ENCODE data around the gene U2SURP.

Gene U2SURP

DNA sequence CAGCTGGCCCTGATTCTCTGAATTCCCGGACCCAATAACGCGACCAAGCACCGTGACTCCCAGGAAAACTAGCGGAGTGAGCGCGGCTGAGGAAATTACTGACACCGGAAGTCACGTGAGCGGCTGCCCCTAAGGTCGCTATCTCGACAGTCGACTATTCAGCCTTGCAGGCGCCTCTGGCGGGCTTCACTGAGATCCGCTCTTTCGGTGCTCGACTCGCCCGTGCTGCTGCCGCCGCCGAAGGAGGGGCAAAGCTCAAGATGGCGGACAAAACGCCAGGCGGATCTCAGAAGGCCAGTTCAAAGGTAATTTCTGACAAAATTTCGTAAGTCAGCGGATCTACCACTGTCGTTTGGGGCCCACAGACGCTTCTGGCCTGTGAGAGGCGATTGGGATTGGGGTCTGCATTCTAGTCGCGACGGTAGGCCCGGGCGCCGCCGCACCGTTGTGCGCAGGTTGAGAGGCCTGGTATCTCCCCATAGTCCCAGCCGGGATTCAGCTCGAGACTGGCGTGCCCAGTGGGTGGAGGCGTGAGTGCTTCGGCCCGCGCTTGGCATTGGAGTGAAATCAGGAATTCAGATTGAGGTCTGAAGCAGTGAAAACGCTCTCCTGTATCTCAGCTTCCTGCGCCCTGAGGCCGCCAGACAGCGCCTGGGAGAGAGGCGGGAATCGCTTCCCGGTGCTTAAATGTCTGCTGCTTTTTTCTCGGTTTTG, at the start of gene U2SURP:
Gene U2SURP, plus strand, starts transcription at position 202 of the 714 bp plus-strand sequence. Its CDS starts 59 bp downstream, at position 261.
- DNase-seq, result peak; percentile 100

GRCh38 chr3:142951794-142952193, 49.6 kb upstream of the U2SURP start:
- no peak for DNase-seq

DNA sequence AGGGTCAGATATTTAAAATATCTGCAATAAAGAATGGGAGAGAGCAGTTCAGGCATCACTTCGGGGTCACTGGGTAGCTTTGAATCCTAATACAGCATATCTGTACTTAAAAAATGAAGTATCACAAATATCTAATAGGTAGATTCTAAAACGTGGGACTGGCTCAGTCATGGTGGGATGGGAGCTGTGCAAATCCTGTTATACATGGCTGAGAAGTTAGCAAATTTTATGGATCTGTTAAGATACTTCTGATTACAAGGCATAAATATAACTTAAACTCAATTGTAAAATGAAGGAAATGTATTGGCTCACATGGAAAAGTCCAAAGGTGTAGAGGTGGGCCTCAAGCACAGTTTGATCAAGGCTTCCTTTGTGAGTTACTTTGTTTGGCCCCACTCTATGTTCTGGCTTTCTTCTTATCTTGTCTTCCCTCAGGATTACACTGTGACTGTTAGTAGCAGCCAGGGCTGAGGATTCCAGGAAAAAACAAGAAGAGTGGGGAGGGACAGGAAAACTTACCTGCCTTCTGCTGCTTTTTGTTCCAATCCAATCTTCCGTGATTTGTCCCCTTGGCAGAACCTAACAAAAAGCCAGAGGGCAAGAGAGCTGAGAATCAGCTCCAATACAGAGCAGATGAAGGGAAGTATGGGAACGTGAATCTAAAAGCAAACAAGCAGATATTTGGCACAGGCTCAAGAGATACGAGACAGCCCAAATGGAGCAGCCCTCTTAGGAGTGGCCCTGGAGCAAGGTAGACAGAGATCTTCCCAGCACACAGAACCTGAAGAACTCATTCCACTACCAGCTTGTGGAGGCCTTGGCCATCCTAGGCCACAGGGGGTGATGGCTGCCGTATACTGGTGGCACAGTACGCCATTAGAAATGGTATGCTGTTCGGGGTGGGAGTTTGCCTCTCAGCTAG, 48.8 kb upstream of the U2SURP start:
- no peak for DNase-seq

GRCh38 chr3:142953443-142953842, 47.9 kb upstream of the U2SURP start:
- no peak for DNase-seq

DNA sequence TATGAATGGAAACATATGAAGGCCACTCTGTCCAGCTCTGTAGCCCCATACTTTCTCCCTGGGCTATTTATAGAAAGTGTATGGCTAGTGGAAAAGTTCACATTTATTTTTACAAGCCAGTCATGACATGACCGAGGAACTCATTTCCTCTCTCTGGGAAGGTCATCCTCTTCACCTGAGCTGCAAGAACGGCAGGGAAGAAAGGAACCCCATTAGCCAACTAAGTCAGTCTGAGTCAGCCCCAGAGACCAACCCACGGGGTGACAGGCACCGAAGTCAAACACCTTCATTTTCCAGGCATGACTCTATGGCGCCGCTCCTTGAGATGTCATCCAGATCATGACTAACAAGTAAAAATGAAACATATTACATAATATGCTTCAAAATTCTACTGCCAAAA, 42.7 kb upstream of the U2SURP start:
- peak; percentile 86 for DNase-seq

- DNase-seq, result no peak
Observed at GRCh38 chr3:142960322-142960850, 41.0 kb upstream of the U2SURP start.

GRCh38 chr3:142961539-142961938, 39.8 kb upstream of the U2SURP start:
- no peak for DNase-seq

DNA sequence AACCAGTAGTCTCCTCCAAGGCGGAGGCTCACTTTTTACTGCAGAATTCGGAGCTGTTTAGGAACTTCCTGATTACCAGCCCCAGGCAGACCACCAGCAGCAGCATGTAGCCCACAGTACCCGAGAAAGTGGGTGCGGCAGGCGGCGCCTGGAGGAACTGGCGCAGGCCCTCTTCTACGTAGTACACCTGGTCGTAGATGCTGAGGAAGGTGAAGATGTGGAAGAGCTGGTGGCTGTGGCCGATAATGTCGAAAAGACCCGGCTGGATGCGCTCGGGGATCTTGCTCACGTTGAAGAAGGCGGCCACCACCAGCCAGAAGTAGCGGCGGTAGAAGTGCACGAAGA, 39.2 kb upstream of the U2SURP start:
- no peak for DNase-seq

DNA sequence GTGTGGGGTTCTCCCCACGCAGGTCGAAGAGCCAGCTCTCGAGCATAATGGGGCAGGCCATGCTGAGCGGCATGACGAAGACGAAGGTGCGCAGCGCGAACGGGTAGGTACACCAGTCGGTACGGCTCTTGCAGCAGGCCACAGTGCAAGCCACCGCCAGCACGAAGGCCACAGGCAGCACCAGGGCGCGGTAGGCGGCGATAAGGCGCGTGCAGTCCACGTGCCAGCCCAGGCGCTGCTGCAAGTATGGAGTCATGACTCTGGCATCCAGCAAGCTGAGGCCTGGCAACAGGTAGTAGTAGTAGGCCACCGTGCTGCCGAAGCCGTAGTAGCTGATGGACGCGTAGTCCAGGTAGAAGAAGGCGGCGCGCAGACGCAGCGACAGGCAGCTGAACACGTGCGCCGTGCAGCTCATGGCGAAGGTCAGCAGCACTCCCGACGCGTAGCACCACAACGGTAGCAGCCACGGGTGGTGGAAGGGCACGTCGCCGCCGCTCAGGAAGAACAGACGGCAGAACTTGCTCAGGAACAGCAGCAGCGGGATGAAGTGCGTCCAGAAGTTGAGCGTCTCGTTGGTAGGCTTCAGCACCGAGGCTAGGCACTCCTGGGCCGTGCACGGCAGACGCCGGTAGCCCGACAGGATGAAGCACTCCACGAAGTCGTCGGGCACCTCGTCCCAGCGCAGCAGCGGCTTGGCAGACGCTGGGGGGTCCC, 38.7 kb upstream of the U2SURP start:
- no peak for DNase-seq

GRCh38 chr3:142963234-142963515, 38.2 kb upstream of the U2SURP start:
- DNase-seq, result no peak

DNA sequence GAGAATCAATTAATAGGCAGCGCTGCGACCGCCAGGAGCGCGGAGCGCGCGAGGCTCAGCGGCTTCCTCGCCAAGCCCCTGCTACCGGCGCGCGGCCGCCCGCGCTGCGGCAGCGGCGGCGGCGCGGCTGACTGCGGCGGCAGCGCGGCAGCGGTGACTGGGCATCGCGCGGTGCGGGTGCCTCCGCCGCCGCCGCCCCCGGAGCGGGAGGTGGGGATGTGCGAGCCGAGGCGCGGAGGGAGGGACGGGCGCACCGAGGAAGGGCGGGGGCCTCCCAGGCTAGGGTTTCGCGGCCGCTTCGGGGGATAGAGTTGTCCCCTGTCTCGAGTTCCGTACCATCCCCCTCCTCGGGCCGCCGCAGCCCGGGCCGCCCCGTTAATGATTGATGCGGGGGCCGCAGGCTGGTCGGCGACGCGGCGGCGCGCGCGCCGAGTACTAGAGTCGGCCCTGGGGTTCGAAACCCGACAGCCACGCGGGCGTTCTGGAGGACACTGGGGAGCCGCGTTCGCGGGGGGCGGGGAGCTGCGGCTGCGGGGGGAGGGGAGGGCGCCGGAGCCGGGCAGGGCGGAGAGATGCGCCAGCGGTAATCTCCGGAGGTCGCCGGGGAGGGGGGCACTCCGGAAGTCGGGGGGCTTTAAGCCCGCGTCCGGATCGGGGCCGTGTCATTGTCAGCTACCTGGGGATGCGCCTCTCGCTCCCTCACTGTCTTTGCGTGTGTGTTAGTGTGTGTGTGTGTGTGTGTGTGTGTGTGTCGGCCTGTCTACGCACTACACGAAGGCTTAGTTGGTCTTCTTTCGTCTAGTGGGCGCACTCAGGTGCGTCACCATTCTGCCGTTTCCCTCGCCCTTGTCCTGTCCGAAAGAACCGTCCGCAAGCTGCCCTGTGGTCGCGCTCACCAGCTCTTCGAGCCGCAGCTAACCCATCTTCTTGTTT, 37.6 kb upstream of the U2SURP start, which contains the start of gene PAQR9:
Gene PAQR9, minus strand, starts transcription at position 159 of the 933 bp plus-strand sequence. CDS start 338 bp downstream, outside the sequence.
- no peak for DNase-seq

GRCh38 chr3:142965581-142965980, 35.8 kb upstream of the U2SURP start:
- DNase-seq, result no peak

- DNase-seq, result no peak
Observed at GRCh38 chr3:142966808-142967207, 34.6 kb upstream of the U2SURP start.

DNA sequence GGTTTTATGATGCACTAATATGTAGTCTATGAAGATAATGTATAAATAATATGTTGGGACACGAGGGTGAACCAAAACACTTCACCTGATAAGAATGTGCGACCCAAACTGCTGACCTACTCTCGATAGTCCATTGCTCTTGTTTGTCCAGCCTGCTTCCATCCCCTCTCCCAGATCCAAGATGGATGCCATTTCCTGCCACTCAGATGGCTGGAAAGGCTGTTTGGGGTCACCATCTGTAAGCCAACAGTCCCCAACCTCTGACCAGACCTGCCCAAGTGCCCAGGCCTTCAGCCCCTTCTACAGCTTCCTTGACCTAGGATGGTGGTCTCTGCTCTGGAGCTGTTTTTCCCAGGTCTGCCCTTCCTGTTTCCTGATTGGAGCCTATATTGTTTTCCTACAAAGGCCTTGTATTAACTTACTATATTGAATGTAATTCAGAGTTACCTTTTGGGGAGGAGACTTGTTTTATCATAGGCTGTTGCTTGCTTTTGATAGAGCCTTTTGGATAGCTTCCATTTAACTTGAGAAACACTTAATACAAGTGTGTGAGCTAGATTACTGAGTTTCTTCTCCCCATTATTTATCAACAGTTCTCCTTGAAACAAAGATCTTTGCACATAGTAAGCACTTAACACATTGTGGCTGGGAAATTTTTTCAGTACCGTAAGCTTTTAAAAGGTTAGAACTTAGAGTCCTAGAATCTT, 32.9 kb upstream of the U2SURP start:
- DNase-seq, result no peak

DNA sequence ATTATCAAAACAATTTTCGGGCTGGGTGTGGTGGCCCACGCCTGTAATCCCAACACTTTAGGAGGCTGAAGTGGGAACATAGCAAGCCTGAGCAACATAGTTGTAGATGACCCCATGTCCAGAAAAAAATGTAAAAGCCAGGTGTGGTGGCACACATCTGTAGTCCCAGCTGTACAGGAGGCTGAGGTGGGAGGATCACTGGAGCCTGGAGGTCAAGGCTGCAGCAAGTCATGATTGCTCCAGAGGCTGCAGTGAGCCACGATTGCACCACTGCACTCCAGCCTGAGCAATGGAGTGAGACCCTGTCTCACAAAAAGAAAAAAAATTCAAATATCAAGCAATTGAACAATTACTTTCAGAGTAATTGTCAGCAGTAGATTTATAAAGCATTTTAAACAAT, 29.9 kb upstream of the U2SURP start:
- no peak for DNase-seq

DNA sequence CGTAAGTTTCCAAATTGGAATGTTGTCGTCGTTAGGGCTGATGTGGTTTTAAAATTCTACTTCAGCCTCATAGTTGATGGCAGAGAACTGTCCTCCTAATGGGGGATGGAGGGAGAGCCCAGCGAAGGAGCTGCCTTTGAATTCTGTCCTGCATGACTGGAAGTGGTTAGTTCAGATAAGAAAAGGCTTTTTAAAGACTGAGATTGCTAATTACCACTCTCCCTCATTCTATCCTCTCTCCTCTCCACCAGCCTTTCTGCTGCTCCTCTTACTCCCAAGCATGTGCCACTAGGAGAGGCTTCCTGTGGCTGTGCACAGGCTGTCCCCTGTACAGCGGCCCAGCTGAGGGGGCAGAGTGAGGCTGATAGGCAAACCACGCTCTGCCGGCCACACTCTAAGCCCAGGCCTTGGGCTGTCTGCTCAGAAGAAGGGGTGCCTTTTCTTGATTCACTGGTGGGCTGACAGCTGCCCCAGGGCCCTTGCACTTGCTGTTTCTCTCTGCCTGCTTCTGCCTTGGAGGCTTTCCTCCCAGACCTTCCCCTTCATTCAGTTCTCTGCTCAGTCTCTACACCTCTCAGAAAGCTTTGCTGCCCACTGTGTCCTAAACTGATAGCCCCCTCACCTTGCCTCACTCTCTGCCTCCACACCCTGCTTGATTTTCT, 29.1 kb upstream of the U2SURP start:
- DNase-seq, result no peak

GRCh38 chr3:142973217-142974009, 28.0 kb upstream of the U2SURP start:
- no peak for DNase-seq

DNA sequence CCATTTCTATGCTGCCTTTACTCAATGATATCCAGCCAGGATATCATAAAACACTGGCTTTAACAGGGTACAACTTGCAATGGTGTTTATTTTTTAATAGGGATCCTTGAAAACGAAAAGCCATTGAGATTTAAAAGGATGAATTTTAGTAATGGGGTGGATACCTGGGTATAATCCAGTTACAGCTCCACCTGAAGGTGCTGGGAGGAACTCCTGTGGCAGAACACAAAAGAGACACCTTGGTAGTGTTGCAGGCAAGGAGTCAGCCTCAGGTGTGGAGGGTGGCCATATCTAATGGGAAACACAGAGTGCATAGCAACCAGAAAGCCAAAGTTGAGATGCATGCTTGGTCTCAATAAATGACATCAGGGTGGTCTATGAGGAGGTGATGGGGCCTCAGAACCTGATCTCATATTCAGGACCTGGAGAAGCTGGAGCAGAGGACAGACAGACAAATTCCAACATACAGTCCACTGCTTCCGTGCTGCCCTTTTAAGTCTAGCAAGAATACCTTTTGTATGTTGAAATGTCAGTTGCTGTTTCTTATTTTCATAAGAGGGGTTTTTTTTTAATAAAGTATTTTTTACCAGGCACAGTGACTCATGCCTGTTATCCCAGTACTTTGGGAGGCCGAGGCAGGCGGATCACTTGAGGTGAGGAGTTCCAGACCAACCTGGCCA, 25.9 kb upstream of the U2SURP start:
- DNase-seq, result no peak

DNA sequence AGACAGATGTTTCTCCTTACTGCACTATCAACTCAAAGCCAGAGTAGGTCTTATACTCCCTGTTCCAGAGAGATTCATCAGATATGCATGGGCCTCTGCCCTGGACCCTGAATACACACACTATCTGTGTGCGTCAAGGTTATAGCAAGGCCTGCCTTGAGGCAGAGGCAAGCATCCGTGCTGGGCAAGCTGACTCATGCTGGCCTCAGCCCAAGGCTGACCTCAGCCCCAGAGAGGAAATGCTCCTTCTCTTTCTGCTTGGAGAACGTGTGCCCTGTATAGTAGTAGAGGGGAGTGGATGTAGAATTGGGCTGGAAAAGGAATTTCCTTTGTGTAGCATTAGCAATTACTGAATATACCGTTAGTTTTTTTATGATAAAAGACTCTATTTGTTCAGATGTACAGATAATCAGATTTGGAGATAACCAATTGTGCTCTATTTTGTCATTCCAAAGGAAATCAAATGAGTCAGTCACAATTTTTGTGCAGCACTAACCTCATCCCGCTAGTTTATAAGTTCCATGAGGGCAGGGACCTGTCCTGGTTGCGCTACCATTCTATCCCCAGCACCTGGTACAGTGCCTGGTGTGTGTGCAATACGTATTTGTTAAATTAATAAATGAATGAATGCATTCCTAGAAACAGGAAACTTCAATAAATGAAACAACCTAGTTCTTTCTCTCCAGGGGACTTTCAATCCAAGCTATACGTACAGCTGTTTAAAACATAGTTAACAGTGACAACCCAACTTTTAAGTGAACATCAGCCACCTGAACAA, 24.6 kb upstream of the U2SURP start:
- DNase-seq, result peak; percentile 99
